Type B pancreatic cell (in vitro differentiated cells): Measurements from ENCODE around the gene EFCAB6. TPM values are rescaled to one million over a fixed set of nuclear protein-coding genes. Genes with fewer than 3 reads are reported as not detected.

Experiments used
- DNase-seq: peaks from one replicate; pipeline ENCODE4 v3.0.0; 2021; ENCODE audit warnings: mixed read lengths; ENCODE audit not compliant: unreplicated experiment; ENCODE audit errors: extremely low spot score
- H3K27ac Mint-ChIP-seq: 2 replicates; pipeline ENCODE4 v1.8.0; 2021; ENCODE audit warnings: mild to moderate bottlenecking, mixed read lengths
- H3K27me3 Mint-ChIP-seq: 2 replicates; pipeline ENCODE4 v1.8.0; 2021; ENCODE audit warnings: mixed read lengths
- H3K36me3 Mint-ChIP-seq: 2 replicates; pipeline ENCODE4 v1.8.0; 2021; ENCODE audit warnings: mixed read lengths
- H3K4me1 Mint-ChIP-seq: one replicate; pipeline ENCODE4 v1.8.0; 2021; ENCODE audit warnings: mixed read lengths; ENCODE audit not compliant: unreplicated experiment
- H3K4me3 Mint-ChIP-seq: 2 replicates; pipeline ENCODE4 v1.8.0; 2021; ENCODE audit warnings: mild to moderate bottlenecking, mixed read lengths
- H3K9me3 Mint-ChIP-seq: 2 replicates; pipeline ENCODE4 v1.8.0; 2021; ENCODE audit warnings: mixed read lengths
- CTCF ChIP-seq: fragments of 200-600 bp; sonication (generic); conservative IDR thresholded peaks from 2 replicates; pipeline ENCODE4 v1.5.0; 2021; ENCODE audit warnings: antibody characterized with exemption, mild to moderate bottlenecking
- total RNA-seq: library from RNA; stranded (reverse); gene quantifications from 2 replicates; pipeline ENCODE4 v1.2.1, GENCODE V29; 2021; ENCODE audit warnings: low replicate concordance

EFCAB6 gene
- total RNA-seq, 1 donor from 2014 or later = 5.3 TPM

GRCh38 chr22:43831561-43832392 is 19.7 kb upstream of the EFCAB6 start:
- Mint-ChIP-seq H3K9me3 (no peaks in the 10 kb centered on the region), H3K4me3 (no peak overlapping the region), H3K4me1 (peaks cover 4% of the 10 kb centered on the region), H3K36me3 (no peaks in the 10 kb centered on the region), H3K27ac (no peak overlapping the region), H3K27me3 (no peaks in the 10 kb centered on the region)
- TF ChIP-seq CTCF = no peak
- no peak for DNase-seq

DNA sequence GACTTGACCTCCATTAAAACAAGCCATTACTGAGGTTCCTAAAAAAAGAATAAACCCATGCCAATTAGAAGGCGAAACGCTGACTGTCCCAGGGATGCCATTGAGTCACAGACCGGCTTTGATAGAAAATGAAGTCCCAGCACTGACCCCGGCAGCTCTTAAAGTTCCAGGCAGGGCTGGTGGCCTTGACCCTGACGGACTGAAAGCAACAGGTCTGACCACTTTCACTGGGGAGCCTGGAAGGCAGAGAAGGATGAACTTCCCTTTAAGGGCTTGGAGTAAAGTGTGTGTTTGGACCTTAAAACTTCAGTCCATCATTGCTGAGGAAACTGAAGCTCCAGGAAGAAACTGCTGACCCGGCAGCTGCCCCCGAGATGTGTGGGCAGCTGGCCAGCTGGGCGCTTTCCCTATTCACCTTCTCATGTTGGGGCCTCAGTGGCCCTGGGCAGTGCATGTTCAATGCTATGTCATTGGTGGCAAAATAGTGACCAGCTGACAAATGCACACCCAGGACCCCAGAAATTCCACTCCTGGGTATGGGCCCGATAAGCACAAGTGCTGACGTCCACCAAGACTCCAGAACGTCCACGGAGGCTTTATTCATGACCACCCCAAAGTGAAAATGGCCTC is 18.9 kb upstream of the EFCAB6 start:
- Mint-ChIP-seq H3K27ac (no peak overlapping the region), H3K4me1 (peaks cover 4% of the 10 kb centered on the region), H3K4me3 (no peak overlapping the region), H3K27me3 (no peaks in the 10 kb centered on the region), H3K9me3 (no peaks in the 10 kb centered on the region), H3K36me3 (no peaks in the 10 kb centered on the region)
- no peak for DNase-seq
- no peak for TF ChIP-seq CTCF

GRCh38 chr22:43829904-43830851 is 18.1 kb upstream of the EFCAB6 start:
- Mint-ChIP-seq H3K4me1 (peaks cover 4% of the 10 kb centered on the region), H3K9me3 (no peaks in the 10 kb centered on the region), H3K36me3 (no peaks in the 10 kb centered on the region), H3K4me3 (no peak overlapping the region), H3K27ac (peak overlapping the region; percentile 48), H3K27me3 (no peaks in the 10 kb centered on the region)
- no peak for TF ChIP-seq CTCF
- DNase-seq = no peak

DNA sequence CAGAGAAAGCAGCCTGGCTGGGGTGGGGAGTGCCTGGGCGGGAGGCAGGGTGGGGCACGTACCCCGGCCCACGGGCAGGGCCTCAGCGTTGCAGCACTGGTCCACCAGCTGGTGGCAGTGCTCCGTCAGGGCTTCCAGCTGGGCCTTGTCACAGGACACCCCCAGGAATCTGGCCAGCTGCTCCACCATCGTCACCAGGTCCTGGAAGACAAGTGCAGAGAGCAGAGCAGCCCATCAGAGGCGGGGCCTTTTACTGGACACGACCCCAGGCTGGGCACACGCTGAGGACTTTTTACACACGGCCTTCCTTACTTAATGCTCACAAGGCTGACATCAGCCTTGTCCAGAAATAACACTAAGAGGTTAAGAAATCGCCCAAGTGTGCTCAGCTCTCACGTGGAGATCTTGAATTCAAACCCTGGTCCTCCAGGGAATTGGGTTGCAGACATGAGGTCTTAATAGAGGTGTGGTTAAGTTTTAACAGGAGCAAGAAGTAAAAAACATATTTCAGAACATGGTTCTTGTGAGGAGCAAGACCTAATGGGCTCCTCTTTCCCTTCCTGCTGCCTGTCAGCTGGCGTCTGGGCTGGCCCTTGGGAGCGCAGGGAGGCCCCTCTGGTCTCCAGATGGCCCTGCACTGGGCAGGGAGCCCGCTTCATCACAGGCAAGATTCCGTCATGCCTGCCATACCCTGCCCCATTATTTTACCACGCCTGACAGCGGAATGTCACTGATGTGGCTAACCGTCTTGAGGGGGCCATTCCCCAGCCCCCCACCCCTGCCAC is 17.1 kb upstream of the EFCAB6 start:
- Mint-ChIP-seq H3K27me3 (no peaks in the 10 kb centered on the region), H3K27ac (peak overlapping the region; percentile 48), H3K9me3 (no peaks in the 10 kb centered on the region), H3K4me3 (no peak overlapping the region), H3K36me3 (no peaks in the 10 kb centered on the region), H3K4me1 (peaks cover 4% of the 10 kb centered on the region)
- TF ChIP-seq CTCF = no peak
- no peak for DNase-seq

DNA sequence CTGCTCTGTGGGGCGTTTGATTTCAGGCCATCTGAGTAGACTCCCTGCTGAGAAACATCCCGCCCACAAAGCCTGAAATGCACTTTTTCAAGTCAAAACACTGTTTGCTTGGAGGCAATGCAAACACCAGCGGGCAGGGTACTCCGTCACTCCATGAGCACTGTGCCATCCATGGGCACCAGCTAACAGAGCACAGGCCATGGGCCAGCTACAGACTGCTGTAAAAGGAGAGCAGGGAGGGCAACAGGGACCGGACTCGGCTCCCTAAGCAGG is 16.6 kb upstream of the EFCAB6 start:
- no peak for DNase-seq
- no peak for TF ChIP-seq CTCF
- no peaks in the 10 kb centered on the region for H3K27me3 Mint-ChIP-seq
- no peaks in the 10 kb centered on the region for H3K36me3 Mint-ChIP-seq
- no peak overlapping the region for H3K27ac Mint-ChIP-seq
- H3K4me1 Mint-ChIP-seq = peaks cover 4% of the 10 kb centered on the region
- no peak overlapping the region for H3K4me3 Mint-ChIP-seq
- no peaks in the 10 kb centered on the region for H3K9me3 Mint-ChIP-seq
